ENCODE results near the gene THRAP3. TPM values are rescaled to one million over a fixed set of nuclear protein-coding genes. Genes with fewer than 3 reads are reported as not detected.
A peak's percentile ranks its signal among the peaks of the same experiment; 100 is the strongest.

THRAP3 gene
- total and polyA plus RNA-seq, 2 experiments from 2014 or later, result 127 to 161 TPM

GRCh38 chr1:36306902-36307456 lies 82.7 kb downstream of the THRAP3 start:
- Histone ChIP-seq H3K27me3 (ENCODE audit: insufficient read depth) (no peaks in the 10 kb centered on the region), H3K4me3 (peak overlapping the region; percentile 76), H2AFZ (peak overlapping the region; percentile 94), H3K79me2 (replicated peaks; ENCODE audit: insufficient read depth) (no peaks in the 10 kb centered on the region), H3K4me2 (peak overlapping the region; percentile 81), H3K27ac (ENCODE audit: low read depth) (no peak overlapping the region), H3K4me1 (ENCODE audit: insufficient read depth) (peaks cover 12% of the 10 kb centered on the region), H3K9me2 (ENCODE audit: insufficient read depth) (no peaks in the 10 kb centered on the region), H3F3A (replicated peaks; ENCODE audit: low read depth) (peaks cover 12% of the 10 kb centered on the region), H4K20me1 (replicated peaks; ENCODE audit: insufficient read depth) (peaks cover 6% of the 10 kb centered on the region), H3K36me3 (ENCODE audit: insufficient read depth) (peaks cover 9% of the 10 kb centered on the region; the same call in 1 of the 2 replicates)
- Mint-ChIP-seq H3K4me1 (peaks cover 13% of the 10 kb centered on the region), H3K36me3 (ENCODE audit: low read depth) (peaks cover 50% of the 10 kb centered on the region), H3K27ac (peak overlapping the region; percentile 86; the same call in 1 of the 2 replicates), H3K4me3 (peak overlapping the region; percentile 93), H3K9me3 (no peaks in the 10 kb centered on the region), H3K27me3 (ENCODE audit: insufficient read depth, low read depth, poor library complexity) (peaks cover 14% of the 10 kb centered on the region)
- TF ChIP-seq CTCF (conservative IDR thresholded peaks at IDR 0.05; ENCODE audit: low read depth in 2 of 2) (no peak), JUNB (IDR thresholded peaks at IDR 0.05; ENCODE audit: unreplicated experiment) (no peak), POLR2AphosphoS5 (IDR thresholded peaks at IDR 0.05; ENCODE audit: low read depth) (peak; percentile 98), ZNF331 (CRISPR knock-in tag; IDR thresholded peaks at IDR 0.05; ENCODE audit: low read depth) (no peak), NANOG (IDR thresholded peaks at IDR 0.05; ENCODE audit: borderline replicate concordance) (no peak), EZH2 (IDR thresholded peaks at IDR 0.05; ENCODE audit: low read depth, unreplicated experiment) (no peak), REST (IDR thresholded peaks at IDR 0.05; ENCODE audit: unreplicated experiment) (no peak), ETS1 (IDR thresholded peaks at IDR 0.05) (no peak), STAT1 (IDR thresholded peaks at IDR 0.05; ENCODE audit: unreplicated experiment) (no peak), EZH2phosphoT487 (IDR thresholded peaks at IDR 0.05; ENCODE audit: unreplicated experiment) (no peak), CREB1 (CRISPR knock-in tag; IDR thresholded peaks at IDR 0.05; ENCODE audit: low read depth) (peak; percentile 52), ZNF462 (CRISPR knock-in tag; IDR thresholded peaks at IDR 0.05) (no peak), ZNF114 (CRISPR knock-in tag; IDR thresholded peaks at IDR 0.05) (no peak)
- ATAC-seq (peak; percentile 89), DNase-seq (ENCODE audit: low spot score) (peak; percentile 98)
